GM10847 (cell line): Measurements from ENCODE around the gene KATNAL2.

Experiments used
- POLR2A ChIP-seq: IDR thresholded peaks from 2 replicates; pipeline ENCODE4 v1.6.1; 2011; ENCODE audit not compliant: insufficient read length; ENCODE audit errors: extremely low read depth

KATNAL2 gene, protein sequence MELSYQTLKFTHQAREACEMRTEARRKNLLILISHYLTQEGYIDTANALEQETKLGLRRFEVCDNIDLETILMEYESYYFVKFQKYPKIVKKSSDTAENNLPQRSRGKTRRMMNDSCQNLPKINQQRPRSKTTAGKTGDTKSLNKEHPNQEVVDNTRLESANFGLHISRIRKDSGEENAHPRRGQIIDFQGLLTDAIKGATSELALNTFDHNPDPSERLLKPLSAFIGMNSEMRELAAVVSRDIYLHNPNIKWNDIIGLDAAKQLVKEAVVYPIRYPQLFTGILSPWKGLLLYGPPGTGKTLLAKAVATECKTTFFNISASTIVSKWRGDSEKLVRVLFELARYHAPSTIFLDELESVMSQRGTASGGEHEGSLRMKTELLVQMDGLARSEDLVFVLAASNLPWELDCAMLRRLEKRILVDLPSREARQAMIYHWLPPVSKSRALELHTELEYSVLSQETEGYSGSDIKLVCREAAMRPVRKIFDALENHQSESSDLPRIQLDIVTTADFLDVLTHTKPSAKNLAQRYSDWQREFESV

DNA sequence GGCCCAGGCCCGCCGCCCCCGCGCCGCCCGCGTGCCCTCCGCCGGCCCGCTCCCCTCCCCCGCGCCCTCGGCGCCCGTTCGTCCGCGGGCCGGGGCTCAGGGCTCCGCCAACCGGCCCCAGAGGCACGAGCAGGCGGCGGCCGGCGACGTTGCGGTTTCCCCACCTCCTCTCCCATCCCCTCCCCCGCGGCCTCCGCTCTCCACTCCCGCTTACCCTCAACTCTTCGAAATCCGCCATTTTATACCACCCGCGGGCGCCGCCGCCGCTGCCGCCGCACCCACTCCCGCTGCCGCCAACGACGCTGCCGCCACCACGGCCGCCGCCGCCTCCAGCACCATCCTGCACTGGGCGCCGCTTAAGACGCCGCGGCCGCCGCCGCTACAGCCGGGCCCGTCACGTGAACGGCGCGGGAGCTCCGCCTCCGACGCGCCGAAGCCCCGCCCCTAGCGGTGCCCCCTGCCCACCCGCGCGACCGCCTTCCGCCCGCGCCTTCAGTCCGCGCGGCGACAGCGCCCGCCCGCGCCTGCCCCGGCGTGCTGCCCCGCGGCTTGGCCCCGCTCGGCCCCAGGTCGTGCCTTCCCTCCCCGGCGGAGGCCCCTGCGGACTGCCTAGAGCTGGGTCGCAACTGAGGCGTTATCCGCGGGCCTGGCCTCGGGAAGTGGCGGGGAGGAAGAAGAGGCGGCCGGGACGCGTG lies at the start of gene KATNAL2, which contains the start of gene PIAS2:
Gene KATNAL2, plus strand, starts transcription at position 495 of the 695 bp plus-strand sequence. CDS start 29,271 bp downstream, outside the sequence.
Gene PIAS2, minus strand, starts transcription at position 400 of the 695 bp plus-strand sequence. Its CDS starts 162 bp downstream, at position 238.
- TF ChIP-seq POLR2A: peak; percentile 94

DNA sequence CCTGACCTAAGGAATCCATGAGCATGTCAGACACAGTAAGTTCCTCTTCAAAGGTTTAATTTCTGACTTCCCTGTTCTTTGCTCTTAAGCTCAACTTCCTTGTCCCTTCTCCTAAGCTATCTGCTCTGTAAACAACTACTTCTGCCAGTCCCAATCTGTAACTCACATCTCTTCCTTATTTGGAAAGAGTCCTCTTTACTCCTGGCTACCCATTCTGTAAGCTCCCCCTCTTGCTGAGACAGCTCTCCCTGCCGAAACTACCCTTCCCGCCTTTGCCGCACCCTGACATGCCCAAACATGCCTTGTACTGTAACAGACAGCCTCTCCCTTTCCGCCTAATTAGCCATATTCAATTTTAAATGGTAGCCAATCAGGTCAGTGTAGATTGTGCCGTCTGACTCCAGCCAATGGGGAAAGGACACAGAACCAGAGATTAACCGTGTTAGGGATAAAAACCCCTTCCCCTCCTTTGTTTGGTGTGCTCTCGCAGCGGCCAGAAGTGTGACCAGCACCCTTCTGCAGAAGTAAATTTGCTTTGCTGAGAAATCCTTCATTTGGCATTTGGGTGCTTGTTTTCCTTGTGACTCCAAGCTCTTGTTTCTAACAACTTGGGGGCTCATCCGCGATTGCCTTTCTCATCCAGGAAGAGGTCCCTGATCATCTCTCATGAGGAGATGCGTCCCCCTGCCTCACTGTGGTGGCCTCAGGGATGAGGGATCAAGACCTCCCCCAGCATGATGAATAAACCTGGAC lies 49.1 kb upstream of the KATNAL2 start:
- no peak for TF ChIP-seq POLR2A

DNA sequence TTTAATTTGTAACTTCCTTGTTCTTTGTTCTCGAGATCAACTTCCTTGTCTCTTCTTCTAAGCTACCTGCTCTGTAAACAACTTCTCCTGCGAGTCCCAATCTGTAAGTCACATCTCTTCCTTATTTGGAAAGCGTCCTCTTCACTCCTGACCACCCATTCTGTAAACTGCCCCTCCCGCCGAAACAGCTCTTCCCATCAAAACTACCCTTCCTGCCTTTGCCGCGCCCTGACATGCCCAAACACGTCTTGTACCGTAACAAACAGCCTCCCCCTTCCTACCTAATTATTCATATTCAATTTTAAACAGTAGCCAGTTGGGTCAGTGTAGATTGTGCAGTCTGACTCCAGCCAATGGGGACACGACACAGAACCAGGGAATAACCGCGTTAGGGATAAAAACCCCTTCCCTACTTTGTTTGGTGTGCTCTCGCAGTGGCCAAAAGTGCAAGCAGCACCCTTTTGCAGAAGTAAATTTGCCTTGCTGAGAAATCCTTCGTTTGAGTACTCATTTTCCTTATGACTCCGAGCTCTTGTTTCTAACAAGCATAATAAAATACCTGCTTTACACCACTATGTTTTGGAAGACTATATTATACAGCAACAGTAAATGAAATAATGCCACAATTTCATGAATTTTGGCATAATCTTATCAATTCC lies 39.9 kb upstream of the KATNAL2 start:
- TF ChIP-seq POLR2A: no peak

DNA sequence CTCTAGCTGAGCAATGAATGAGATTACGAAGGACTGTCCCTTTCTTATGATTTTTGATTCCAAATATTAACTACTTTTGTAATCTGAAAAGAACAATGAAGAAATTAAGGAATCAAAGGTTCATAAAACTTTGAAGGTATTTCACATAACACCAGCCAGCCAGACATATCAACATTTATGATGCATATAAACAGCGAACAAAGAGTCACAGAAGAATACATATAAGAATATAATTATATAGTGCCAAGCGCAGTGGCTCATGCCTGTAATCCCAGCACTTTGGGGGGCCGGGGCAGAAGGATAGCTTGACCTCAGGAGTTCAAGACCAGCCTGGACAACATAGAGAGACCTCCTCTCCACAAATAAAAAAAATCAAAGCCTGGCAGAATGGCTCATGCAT lies 34.2 kb upstream of the KATNAL2 start:
- TF ChIP-seq POLR2A: no peak

DNA sequence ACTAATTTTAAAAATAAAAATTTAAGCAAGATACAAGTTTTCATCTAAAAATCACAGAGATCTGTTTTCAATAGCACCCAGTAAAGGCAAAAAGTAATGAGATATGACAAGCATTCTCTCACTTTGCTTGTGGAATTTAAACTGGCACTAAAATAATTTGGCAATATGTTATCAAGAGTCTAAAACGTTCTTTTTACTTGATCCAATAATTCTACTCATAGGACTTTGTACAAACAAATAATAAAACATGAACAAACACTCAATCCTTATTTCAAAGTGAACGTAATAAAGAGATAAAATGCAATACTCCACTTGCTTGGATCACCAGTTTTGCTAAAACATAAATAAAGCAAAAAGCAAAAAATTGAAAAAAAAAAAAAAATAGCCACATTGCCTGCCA lies 30.5 kb upstream of the KATNAL2 start:
- TF ChIP-seq POLR2A: no peak

DNA sequence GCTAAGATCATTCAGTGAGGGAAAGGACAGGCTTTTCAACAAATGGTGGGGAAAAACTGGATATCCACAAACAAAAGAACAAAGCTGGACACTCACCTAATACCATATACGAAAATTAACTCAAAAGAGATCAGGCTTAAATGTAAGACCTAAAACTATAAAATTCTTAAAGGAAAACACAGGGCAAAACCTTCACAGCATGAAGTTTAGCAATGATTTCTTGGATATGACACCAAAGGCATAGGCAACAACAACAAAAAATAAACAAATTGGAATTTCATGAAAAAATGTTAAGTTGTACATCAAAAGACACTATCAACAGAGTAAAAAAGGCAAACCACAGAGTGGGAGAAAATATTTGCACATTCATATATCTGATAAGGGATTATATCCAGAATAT lies 28.4 kb upstream of the KATNAL2 start:
- no peak for TF ChIP-seq POLR2A

DNA sequence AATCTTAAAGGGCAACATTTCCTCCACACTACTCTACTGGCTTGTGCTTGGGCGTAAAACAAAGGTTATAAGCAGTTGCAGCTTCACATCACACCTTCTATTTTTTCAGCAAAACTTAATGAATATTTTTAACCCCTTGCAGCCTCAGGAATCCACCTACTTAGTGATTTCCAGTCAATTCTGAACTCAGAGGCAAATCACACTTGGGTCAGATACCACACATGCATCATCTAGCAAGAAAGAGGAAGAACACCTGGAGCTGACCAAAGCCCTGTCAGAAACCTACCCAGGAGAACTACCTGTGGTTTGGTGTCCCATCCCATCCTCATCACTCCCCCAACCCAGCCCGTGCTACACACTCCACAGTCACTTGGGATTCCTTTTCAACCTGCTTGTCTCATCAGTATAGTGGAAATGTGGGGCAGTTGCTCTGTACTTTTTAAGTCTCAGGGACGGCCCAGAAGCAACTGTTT lies 25.6 kb upstream of the KATNAL2 start:
- TF ChIP-seq POLR2A: no peak

DNA sequence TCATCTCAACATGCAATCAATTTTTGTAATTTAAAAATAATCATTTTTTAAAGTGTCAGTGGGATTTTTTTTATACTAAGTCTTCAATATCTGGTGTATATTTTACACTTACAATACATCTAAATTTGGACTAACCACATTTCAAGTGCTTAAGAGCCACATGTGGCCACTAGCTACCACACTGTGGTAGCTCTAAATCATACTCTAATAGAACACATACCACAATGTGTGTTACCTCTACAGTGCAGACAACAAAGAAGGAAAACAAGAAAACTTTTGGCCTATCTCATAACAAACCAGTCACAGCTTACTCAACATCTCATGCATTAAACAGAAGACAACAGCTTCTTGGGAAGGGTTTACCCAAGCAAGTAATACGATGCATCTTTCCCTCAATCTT lies 24.6 kb upstream of the KATNAL2 start:
- no peak for TF ChIP-seq POLR2A

DNA sequence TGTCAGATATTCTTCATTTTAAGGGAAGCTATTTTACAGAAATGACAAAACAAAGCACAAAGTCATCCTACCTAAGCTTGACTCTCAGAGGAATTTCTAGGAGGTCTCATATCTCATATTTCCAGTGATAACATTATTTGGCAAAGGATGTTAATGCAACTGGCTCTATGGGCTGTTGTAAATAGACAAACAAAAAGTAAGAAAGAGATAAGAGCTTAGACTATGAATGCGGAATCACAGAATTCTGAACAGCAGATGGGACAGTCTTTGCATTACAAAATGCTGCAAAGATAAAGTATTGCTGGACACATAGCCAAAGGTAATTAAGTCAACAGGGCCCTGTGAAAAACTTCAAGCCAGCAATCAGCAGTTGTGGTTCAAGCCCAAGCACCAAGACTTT lies 24.0 kb upstream of the KATNAL2 start:
- no peak for TF ChIP-seq POLR2A

DNA sequence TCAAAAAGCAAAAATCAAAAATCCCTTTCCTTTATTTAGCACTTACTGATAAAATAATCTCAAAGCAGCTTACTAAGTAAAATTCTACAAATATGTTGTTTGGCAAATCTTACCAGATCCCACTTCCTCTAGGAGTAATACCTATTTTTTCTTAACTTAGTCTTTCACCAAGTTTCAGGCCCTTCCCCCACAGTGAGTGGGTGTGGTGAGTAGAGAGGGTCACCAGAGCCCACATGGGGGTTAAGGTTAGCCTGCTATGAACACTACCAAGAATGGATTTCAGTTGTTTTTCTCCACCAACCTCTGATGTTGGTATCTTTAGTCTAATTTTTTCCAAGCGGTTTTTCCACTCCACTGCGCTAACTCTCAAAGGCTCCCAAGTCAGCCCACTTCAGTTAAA lies 23.3 kb upstream of the KATNAL2 start:
- TF ChIP-seq POLR2A: no peak

DNA sequence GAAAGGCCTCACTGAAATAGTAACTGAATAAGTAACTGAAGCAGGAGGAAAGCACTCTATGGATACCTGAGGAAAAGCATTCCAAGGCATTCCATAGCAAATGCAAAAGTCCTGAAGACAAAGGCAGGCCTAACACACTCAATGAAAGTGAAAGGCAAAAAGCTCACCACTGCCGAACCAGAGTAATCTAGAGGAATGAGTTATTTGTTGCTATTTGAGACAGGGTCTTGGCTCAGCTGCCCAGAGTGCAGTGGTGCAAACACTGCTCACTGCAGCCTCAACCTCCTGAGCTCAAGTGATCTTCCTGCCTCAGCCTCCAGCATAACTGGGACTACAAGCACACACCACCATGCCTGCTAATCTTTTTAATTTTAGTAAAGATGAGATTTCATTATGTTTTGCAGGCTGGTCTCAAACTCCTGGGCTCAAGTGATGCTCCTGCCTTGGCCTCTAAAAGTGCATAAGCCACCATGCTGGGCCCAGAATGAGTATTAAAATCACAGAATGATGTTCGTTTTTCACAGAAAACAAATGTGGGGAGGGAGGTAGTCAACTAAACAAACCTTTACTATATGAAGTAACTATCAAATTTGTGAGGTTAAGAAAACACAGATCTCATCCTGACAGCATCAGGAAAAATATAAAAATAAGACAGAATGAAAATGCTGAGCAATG lies 18.0 kb upstream of the KATNAL2 start:
- TF ChIP-seq POLR2A: no peak

DNA sequence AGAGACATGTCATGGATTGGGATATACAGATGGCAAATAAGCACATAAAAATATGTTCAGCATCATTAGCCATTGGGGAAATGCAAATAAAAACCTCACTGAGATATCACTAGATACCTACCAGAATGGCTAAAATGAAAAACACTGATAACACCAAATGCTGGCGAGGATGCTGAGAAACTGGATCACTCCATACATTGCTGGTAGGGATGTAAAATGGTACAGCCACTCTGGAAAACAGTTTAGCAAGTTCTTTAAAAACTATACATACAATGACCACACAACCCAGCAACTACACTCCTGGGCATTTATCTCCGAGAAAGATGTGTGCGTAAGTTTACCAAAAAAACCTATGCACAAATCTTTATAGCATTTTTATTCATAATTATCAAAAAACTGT lies 14.0 kb upstream of the KATNAL2 start:
- TF ChIP-seq POLR2A: no peak

DNA sequence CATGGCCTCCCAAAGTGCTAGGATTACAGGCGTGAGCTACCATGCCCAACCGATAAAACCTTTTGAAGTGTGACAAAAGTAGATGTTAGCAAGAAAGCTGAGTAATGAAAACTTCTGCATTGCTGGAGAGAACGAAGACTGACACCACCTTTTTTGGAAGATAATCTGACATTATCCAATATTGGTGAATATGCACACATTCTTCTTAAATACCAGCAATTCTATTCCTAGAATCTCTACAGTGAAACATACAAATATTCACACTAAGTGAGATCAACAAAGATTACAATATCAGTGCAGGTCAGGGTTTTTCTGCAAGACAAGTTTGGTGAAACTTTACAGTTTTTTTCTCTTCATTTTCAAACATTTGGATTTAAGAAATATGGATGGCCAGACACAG lies 7.9 kb upstream of the KATNAL2 start:
- TF ChIP-seq POLR2A: no peak

DNA sequence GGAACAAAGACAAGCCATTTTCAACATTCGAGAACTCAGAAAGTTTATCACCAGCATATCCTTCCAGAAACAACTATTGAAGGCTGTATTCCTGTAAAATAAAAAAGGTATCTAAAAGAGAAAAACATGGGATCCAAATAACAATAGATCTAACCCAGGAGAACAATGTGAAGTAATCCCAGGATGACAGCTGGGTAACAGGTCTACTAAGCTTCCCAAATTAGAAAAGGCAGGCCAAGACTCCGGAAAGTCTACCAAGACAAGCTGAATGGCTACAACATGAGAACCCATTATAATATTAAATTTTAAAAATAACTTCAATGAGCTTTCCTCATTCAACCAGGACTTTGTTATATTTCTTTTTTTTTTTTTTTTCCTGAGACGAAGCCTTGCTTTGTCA lies 6.5 kb upstream of the KATNAL2 start:
- TF ChIP-seq POLR2A: no peak
